Neural crest cell (in vitro differentiated cells): ENCODE measurements around the gene CDK19. TPM values are rescaled to one million over a fixed set of nuclear protein-coding genes. Genes with fewer than 3 reads are reported as not detected.

Experiments
- DNase-seq: peaks from one replicate; pipeline ENCODE4 v3.0.0; 2021; ENCODE audit warnings: low read depth, mixed read lengths, low spot score
- H3K27ac Mint-ChIP-seq: one replicate; pipeline ENCODE4 v1.8.0; 2021; ENCODE audit warnings: mild to moderate bottlenecking, mixed read lengths; ENCODE audit not compliant: unreplicated experiment
- H3K27me3 Mint-ChIP-seq: 2 replicates; pipeline ENCODE4 v1.8.0; 2021; ENCODE audit warnings: low read depth, mild to moderate bottlenecking, mixed read lengths
- H3K36me3 Mint-ChIP-seq: 2 replicates; pipeline ENCODE4 v1.8.0; 2021; ENCODE audit warnings: low read depth, mild to moderate bottlenecking, mixed read lengths
- H3K4me1 Mint-ChIP-seq: 2 replicates; pipeline ENCODE4 v1.8.0; 2021; ENCODE audit warnings: mixed read lengths
- H3K4me3 Mint-ChIP-seq: one replicate; pipeline ENCODE4 v1.8.0; 2021; ENCODE audit warnings: mild to moderate bottlenecking, mixed read lengths
- H3K9me3 Mint-ChIP-seq: 2 replicates; pipeline ENCODE4 v1.8.0; 2021; ENCODE audit warnings: mixed read lengths
- total RNA-seq: library from RNA; stranded (reverse); gene quantifications from 2 replicates; pipeline ENCODE4 v1.2.1, GENCODE V29; 2021
- TF ChIP-seq, protein P1 (sequence below): fragments of 200-600 bp; sonication (generic); conservative IDR thresholded peaks from 2 replicates; pipeline ENCODE4 v1.5.0; 2021; ENCODE audit warnings: antibody characterized with exemption, mild to moderate bottlenecking

The CDK19 gene
- total RNA-seq, 1 donor from 2014 or later, result 24.4 TPM

DNA sequence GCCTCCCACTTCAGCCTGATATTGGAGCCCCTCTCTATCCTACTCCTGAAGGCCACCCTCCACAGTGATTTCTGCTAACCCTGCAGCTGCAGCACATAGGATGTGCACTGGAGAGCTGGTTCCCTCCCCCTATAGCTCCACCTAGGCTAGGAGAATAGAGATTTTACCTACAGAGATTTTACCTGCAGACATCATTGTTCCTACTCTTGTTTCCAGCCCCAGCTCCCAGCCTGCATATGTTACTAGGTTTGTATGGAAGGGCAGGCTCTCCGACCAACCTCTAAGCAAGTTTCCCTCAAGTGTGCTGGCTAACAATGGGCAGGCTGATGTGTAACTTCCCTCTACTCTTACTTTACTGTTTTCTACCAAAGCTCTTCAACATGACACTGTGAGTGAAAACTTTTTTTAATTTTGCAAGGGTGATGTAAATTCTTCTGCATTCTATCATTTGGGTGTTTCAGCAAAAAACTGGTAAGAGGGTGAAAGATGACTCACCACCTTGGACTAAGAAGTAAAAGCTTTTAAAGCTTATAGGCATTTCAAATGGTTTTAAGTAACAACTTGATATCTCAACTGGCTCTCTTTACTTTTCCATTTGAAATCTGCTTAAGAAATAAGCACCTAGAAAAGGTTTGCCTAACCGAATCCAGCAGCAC lies 106.8 kb downstream of the CDK19 start:
- H3K27ac Mint-ChIP-seq, result no peak overlapping the region
- H3K27me3 Mint-ChIP-seq, result no peaks in the 10 kb centered on the region
- peaks cover 6% of the 10 kb centered on the region for H3K9me3 Mint-ChIP-seq
- H3K36me3 Mint-ChIP-seq, result no peaks in the 10 kb centered on the region
- TF ChIP-seq, protein P1, sequence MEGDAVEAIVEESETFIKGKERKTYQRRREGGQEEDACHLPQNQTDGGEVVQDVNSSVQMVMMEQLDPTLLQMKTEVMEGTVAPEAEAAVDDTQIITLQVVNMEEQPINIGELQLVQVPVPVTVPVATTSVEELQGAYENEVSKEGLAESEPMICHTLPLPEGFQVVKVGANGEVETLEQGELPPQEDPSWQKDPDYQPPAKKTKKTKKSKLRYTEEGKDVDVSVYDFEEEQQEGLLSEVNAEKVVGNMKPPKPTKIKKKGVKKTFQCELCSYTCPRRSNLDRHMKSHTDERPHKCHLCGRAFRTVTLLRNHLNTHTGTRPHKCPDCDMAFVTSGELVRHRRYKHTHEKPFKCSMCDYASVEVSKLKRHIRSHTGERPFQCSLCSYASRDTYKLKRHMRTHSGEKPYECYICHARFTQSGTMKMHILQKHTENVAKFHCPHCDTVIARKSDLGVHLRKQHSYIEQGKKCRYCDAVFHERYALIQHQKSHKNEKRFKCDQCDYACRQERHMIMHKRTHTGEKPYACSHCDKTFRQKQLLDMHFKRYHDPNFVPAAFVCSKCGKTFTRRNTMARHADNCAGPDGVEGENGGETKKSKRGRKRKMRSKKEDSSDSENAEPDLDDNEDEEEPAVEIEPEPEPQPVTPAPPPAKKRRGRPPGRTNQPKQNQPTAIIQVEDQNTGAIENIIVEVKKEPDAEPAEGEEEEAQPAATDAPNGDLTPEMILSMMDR, result no peak
- no peak for DNase-seq
- H3K4me3 Mint-ChIP-seq, result no peak overlapping the region
- H3K4me1 Mint-ChIP-seq, result peaks cover 6% of the 10 kb centered on the region

DNA sequence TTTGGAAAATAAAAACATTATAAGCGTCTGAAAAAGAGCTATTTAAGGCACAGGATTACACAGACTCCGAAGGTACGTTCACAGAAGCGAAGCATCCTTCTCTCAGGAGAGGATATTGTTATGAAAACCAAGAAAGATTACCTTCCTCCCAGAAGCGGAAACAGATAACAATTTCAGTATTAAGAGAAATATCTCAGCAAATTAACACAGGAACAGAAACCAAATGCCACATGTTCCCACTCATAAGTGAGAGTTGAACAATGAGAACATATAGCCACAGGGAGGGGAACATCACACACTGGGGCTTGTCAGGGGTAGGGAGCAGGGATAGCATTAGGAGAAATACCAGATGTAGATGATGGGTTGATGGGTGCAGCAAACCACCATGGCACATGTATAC lies 109.7 kb downstream of the CDK19 start:
- H3K4me3 Mint-ChIP-seq, result no peak overlapping the region
- TF ChIP-seq, protein P1, result no peak
- DNase-seq, result no peak
- no peaks in the 10 kb centered on the region for H3K36me3 Mint-ChIP-seq
- H3K4me1 Mint-ChIP-seq, result peaks cover 6% of the 10 kb centered on the region
- no peak overlapping the region for H3K27ac Mint-ChIP-seq
- H3K27me3 Mint-ChIP-seq, result no peaks in the 10 kb centered on the region
- no peaks in the 10 kb centered on the region for H3K9me3 Mint-ChIP-seq

DNA sequence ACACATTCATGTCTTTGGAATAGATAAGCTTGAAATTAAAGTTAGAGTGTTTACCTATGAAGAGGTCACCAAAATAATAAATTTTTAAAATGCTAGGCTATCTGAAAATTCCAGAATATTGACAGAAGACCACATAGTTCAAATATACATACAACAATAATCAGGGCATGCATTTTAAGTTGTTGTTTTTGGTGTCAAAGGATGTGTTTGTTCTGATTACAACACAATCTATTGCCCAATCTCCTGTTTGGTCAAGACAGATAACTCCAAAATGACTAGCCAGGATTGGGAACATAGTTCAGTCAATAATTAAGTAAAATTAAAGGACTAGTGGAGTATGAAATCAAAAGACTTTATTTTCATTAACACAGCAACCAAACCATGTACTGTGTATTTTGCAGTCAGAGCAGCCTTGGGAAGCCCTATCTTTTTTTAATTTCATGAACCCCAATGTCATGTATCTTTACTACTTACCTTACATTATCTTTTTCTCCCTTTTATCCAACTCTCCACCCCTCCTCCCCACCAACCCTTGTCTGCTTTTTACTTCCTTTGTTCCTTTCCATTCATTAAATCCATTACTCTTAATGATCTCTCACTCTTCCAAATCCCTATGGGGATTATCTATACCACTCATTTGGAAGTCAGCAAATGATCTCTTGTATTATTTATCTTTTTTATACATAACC lies 111.2 kb downstream of the CDK19 start:
- H3K4me1 Mint-ChIP-seq, result no peaks in the 10 kb centered on the region
- no peaks in the 10 kb centered on the region for H3K9me3 Mint-ChIP-seq
- no peak overlapping the region for H3K27ac Mint-ChIP-seq
- H3K36me3 Mint-ChIP-seq, result no peaks in the 10 kb centered on the region
- H3K4me3 Mint-ChIP-seq, result no peak overlapping the region
- H3K27me3 Mint-ChIP-seq, result no peaks in the 10 kb centered on the region
- TF ChIP-seq, protein P1, result no peak
- DNase-seq, result no peak

DNA sequence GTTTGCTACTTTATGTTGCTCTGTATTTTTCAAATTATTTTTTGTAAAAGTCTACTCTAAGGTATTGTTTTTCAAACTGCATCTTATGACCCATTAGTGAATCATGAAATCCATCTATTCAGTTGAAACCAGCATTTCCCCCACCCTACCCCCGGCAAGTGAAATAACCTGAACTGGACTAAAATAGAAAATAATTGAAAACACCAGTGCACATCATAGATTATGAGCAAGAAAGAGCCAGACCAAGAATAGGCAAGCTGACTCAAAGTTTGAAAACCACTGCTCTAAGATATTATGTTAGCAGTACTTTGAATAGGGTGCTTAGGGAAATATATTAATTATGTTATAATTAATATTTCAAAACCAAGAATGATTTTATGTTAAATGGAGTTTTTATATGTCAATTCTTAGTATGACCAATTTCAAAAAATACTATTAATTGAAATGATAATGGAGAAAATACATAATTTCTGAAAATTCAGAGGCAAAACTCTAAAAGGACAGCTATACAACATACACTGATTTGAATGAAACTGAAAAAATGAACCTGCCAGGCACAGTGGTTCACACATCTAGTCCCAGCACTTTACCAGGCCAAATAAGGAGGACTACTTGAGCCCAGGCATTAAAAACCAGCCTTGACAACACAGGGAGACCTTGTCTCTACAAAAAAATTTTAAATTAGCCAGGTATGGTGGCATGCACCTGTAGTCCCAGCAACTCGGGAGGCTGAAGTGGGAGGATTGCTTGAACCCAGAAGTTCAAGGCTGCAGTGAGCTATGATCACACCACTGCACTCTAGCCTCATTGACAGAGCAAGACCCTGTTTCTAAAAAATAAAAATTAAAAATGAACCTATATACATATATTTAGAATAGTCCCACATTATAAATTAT lies 112.0 kb downstream of the CDK19 start:
- TF ChIP-seq, protein P1, result no peak
- Mint-ChIP-seq H3K36me3 (no peaks in the 10 kb centered on the region), H3K4me1 (no peaks in the 10 kb centered on the region), H3K4me3 (no peak overlapping the region), H3K9me3 (peaks cover 2% of the 10 kb centered on the region), H3K27me3 (no peaks in the 10 kb centered on the region), H3K27ac (no peak overlapping the region)
- DNase-seq, result no peak

DNA sequence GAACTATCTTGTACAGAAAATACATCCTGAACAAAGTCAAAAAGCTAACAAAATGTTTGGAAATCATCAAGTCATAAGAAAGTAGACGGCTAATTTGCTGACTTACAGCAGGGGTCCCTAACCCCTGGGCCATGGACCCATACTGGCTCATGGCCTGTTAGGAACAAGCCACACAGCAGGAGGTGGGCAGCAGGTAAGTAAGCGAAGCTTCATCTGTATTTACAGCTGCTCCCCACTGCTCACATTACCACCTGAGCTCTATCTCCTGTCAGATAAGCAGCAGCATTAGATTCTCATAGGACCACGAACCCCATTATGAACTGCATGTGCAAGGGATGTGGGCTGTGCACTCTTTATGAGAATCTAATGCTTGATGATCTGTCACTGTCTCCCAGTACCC lies 115.5 kb downstream of the CDK19 start:
- no peak for DNase-seq
- H3K9me3 Mint-ChIP-seq, result peaks cover 10% of the 10 kb centered on the region
- H3K4me3 Mint-ChIP-seq, result no peak overlapping the region
- H3K27me3 Mint-ChIP-seq, result no peaks in the 10 kb centered on the region
- TF ChIP-seq, protein P1, result no peak
- no peak overlapping the region for H3K27ac Mint-ChIP-seq
- peaks cover 12% of the 10 kb centered on the region for H3K36me3 Mint-ChIP-seq
- no peaks in the 10 kb centered on the region for H3K4me1 Mint-ChIP-seq
